Coronary artery (tissue), 2 donors: Measurements from ENCODE around the gene OTUD1.

Source experiments
- DNase-seq: peaks from one replicate; pipeline ENCODE4 v3.0.0-alpha.2; 2017; ENCODE audit warnings: low spot score
- H3K27ac ChIP-seq, 2 donors: fragments of 200-600 bp; sonication (generic); one replicate each; pipeline ENCODE4 v1.5.1; 2016 to 2019
- H3K4me3 ChIP-seq: fragments of 200-600 bp; sonication (generic); 2 replicates; pipeline ENCODE4 v1.5.1; 2016; ENCODE audit warnings: mild to moderate bottlenecking, moderate library complexity
- TF ChIP-seq, protein P1 (sequence below): fragments of 200-600 bp; sonication (generic); IDR thresholded peaks from one replicate; pipeline ENCODE4 v1.5.1; 2019; ENCODE audit warnings: antibody characterized with exemption

Gene OTUD1

DNA sequence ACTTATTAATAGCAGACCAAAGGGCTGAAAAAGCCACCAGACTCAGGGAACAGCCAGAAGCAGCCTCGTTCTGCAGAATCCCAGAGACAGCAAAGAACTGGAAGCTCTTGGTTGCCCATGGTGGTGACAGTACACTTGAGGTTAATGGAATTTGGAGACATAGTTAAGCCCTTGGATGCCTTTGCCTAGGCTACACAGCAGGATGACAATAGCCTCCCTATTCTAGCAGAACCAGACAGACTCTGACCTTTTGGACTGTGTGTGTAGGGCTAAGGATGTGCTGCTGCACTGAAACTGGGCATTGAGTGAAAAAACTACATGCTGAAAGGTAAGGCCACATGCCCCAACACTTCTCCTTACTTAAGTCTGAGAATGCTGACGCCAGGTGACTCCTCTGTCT lies 22.7 kb downstream of the OTUD1 start:
- no peak overlapping the region for H3K27ac ChIP-seq
- H3K4me3 ChIP-seq, result no peak overlapping the region
- no peak for DNase-seq
- TF ChIP-seq, protein P1, sequence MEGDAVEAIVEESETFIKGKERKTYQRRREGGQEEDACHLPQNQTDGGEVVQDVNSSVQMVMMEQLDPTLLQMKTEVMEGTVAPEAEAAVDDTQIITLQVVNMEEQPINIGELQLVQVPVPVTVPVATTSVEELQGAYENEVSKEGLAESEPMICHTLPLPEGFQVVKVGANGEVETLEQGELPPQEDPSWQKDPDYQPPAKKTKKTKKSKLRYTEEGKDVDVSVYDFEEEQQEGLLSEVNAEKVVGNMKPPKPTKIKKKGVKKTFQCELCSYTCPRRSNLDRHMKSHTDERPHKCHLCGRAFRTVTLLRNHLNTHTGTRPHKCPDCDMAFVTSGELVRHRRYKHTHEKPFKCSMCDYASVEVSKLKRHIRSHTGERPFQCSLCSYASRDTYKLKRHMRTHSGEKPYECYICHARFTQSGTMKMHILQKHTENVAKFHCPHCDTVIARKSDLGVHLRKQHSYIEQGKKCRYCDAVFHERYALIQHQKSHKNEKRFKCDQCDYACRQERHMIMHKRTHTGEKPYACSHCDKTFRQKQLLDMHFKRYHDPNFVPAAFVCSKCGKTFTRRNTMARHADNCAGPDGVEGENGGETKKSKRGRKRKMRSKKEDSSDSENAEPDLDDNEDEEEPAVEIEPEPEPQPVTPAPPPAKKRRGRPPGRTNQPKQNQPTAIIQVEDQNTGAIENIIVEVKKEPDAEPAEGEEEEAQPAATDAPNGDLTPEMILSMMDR, result no peak

DNA sequence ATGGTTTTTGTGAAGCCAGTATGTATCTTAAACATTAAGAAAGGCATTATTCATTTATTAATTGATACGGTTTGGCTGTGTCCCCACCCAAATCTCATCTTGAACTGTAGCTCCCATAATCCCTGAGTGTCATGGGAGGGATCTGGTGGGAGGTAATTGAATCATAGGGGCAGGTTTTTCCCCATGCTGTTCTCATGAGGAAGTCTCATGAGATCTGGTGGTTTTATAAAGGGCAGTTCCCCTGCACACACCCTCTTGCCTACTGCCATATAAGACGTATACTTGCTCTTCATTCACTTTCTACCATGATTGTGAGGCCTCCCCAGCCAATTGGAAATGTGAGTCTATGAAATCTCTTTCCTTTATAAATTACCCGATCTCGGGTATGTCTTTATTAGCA lies 28.1 kb downstream of the OTUD1 start:
- TF ChIP-seq, protein P1, result no peak

DNA sequence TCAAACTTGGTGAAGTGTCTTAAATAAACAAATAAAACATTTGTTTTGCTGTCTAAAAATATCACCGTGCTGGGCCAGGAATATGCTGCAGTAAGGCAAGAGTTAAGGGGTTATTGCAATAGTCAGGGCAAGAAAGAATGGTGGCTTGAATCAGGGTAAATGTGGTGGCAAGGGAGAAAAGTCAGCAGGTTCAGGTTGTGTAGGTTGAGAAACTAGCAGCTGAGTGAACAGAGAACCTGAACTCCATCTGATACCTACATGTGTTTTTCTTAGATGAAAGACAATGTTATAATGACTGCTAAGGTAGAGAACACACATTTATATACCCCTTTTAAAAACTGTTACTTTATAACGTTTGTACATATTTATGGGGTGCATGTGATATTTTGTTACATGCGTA lies 28.7 kb downstream of the OTUD1 start:
- Histone ChIP-seq H3K4me3 (no peak overlapping the region), H3K27ac (no peak overlapping the region)
- no peak for DNase-seq
- TF ChIP-seq, protein P1, result no peak

More for the DNA sequence above, 28.1 kb downstream of the OTUD1 start:
- Histone ChIP-seq H3K27ac (no peak overlapping the region), H3K4me3 (no peak overlapping the region)
- no peak for DNase-seq

DNA sequence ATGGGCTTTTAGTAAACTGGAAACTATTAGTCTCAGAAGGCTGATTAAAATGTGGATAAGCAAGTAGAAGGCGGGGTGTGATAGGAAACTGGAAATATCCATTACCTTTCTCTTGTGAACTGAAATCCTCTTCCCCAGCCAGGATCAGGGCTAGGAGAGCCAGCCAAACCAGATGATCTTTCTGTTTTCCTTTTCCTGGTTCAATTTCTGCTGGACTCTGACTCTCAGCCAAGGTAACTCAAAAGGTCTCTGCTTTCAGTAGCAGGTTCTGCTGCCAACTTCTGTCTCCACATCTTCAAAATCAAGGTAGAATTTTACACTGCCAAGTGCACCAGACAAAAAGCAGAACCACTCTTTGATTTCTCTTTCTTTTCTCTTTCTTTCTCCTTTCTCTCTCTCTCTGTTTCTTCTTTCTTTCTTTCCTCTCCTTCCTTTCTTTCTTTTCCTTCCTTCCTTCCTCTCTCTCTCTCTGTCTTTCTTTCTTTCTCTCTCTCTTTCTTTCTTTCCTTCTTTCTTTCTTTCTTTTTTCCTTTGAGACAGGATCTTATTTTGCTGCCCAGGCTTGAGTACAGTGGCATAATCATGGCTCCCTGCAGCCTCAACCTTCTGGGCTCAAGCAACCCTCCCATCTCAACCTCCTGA lies 30.8 kb downstream of the OTUD1 start:
- TF ChIP-seq, protein P1, result no peak
- Histone ChIP-seq H3K4me3 (no peak overlapping the region), H3K27ac (no peak overlapping the region)
- DNase-seq, result no peak

DNA sequence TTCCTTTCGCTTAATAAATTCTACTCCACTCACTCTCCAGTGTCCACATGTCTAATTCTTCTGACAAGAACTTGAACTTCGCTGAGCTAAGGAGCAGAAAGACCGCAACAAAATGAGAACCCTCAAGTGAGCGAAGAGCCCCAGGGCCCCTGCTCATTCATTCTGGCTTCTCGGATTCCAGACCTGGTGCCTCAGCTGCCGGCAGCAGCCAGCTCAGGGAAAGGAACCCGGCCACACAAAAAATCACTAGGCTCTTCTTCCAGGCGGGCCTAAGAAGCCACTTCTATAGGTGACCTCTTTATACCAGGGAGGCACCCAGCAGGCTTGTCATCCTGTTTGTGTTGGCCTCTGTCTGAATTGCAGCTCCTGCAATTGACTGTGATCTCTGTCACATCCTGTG lies 33.3 kb downstream of the OTUD1 start:
- H3K4me3 ChIP-seq, result no peak overlapping the region
- no peak overlapping the region for H3K27ac ChIP-seq
- no peak for DNase-seq
- TF ChIP-seq, protein P1, result no peak

DNA sequence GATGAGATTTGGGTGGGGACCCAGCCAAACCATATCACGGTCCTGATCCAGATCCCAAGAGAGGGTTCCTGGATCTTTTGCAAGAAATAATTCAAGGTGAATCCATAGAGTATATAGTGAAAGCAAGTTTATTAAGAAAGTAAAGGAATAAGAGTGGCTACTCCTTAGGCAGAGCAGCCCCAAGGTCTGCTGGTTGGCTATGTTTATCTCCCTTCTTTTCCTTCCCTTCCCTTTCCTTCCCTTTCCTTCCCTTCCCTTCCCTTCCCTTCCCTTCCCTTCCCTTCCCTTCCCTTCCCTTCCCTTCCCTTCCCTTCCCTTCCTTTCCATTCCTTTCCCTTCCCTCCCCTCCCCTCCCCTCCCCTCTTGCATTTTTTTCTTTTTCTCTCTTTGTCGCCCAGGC lies 35.2 kb downstream of the OTUD1 start:
- no peak for DNase-seq
- TF ChIP-seq, protein P1, result no peak
- Histone ChIP-seq H3K4me3 (no peak overlapping the region), H3K27ac (no peak overlapping the region)

DNA sequence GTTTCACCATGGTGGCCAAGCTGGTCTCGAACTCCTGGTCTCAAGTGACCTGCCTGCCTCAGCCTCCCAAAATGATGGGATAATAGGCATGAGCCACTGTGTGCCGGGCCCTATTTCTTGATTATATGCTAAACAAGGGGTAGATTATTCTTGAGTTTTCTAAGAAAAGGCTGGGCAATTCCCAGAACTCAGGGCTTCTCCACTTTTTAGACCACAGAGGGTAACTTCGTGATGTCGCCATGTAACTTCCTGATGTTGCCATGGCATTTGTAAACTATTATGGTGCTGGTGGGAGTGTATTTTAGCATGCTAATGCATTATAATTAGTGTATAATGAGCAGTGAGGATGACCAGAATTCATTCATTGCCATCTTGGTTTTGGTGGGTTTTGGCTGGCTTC lies 35.8 kb downstream of the OTUD1 start:
- no peak overlapping the region for H3K4me3 ChIP-seq
- TF ChIP-seq, protein P1, result no peak
- DNase-seq, result no peak
- no peak overlapping the region for H3K27ac ChIP-seq
